GM18858 (cell line): ENCODE data around the gene FOSB.
"Not testable (repeated sequence)": the region's sequence is repeated elsewhere in the genome, so short reads cannot be mapped to it uniquely, and the experiment has no call there.

ENCODE experiments used
- ATAC-seq: cut with Tn5 transposase; IDR thresholded peaks from one replicate; pipeline ENCODE4 v1.9.1; 2021; ENCODE audit not compliant: unreplicated experiment

The FOSB gene

GRCh38 chr19:45467456-45468158 lies at the start of gene FOSB:
Gene FOSB (plus strand): TSS chr19:45467996. CDS start chr19:45468587, 591 bp downstream.
- ATAC-seq = peak; percentile 32

- ATAC-seq = no peak
These were observed 49.0 kb upstream of the FOSB start for GRCh38 chr19:45418802-45419201.

GRCh38 chr19:45419396-45419795 lies 48.4 kb upstream of the FOSB start:
- ATAC-seq = peak; percentile 49

GRCh38 chr19:45419895-45420294 lies 47.9 kb upstream of the FOSB start:
- no peak for ATAC-seq

- ATAC-seq = no peak
These were observed 47.4 kb upstream of the FOSB start for GRCh38 chr19:45420356-45420755.

GRCh38 chr19:45420871-45421270 lies 46.9 kb upstream of the FOSB start:
- ATAC-seq = no peak

GRCh38 chr19:45421947-45422498 lies 45.8 kb upstream of the FOSB start:
- ATAC-seq = no peak

GRCh38 chr19:45423033-45423588 lies 44.7 kb upstream of the FOSB start:
- no peak for ATAC-seq

- ATAC-seq = no peak
These were observed 44.1 kb upstream of the FOSB start, which contains the start of gene ERCC1 for GRCh38 chr19:45423589-45424190. Gene ERCC1 (minus strand): TSS chr19:45423917. CDS start chr19:45423374, 543 bp downstream.

GRCh38 chr19:45424191-45425058 lies 43.4 kb upstream of the FOSB start:
- no peak for ATAC-seq

- ATAC-seq = no peak
These were observed 39.2 kb upstream of the FOSB start for GRCh38 chr19:45428384-45429231.

- ATAC-seq = not testable (repeated sequence)
These were observed 37.9 kb upstream of the FOSB start for GRCh38 chr19:45429896-45430295.

GRCh38 chr19:45431008-45431407 lies 36.8 kb upstream of the FOSB start:
- not testable (repeated sequence) for ATAC-seq

GRCh38 chr19:45432543-45432942 lies 35.3 kb upstream of the FOSB start:
- ATAC-seq = not testable (repeated sequence)

- no peak for ATAC-seq
These were observed 30.5 kb upstream of the FOSB start for GRCh38 chr19:45437328-45437727.

- ATAC-seq = no peak
These were observed 28.6 kb upstream of the FOSB start for GRCh38 chr19:45439190-45439568.

- peak; percentile 40 for ATAC-seq
These were observed 28.1 kb upstream of the FOSB start for GRCh38 chr19:45439569-45440258.

GRCh38 chr19:45440259-45440638 lies 27.5 kb upstream of the FOSB start:
- no peak for ATAC-seq

- no peak for ATAC-seq
These were observed 26.7 kb upstream of the FOSB start for GRCh38 chr19:45440873-45441654.
